H1 (cell line): Measurements from ENCODE around the gene EMX2. TPM values are rescaled to one million over a fixed set of nuclear protein-coding genes. Genes with fewer than 3 reads are reported as not detected.
A peak's percentile ranks its signal among the peaks of the same experiment; 100 is the strongest.

Experiments
- CTCF ChIA-PET: fragments of 300-600 bp; sonication (Branson Sonifier 250); formaldehyde crosslinking; loops from one replicate; lab custom pipeline; 2021; ENCODE audit not compliant: partially characterized antibody; lab: Charles Lee
- POLR2A ChIA-PET: fragments of 300-600 bp; sonication (Branson Sonifier 250); formaldehyde crosslinking; loops from one replicate; lab custom pipeline; 2021; ENCODE audit warnings: inconsistent platforms; ENCODE audit not compliant: partially characterized antibody; lab: Charles Lee
- DNase-seq, 2 experiments: peaks; one replicate each; pipeline versions ENCODE4 v3.0.0 to v3.0.0-alpha.2; 2010 to 2022; ENCODE audit warnings: low spot score in 2 of 2, low read depth in 1 of 2, mixed read lengths in 1 of 2
- FAIRE-seq: peaks from 2 replicates; lab custom pipeline; 2011; peaks lifted over from hg19 to GRCh38; lab: Jason Lieb, UNC
- H2AFZ ChIP-seq: 2 replicates; pipeline ENCODE4 v1.8.1; 2012; ENCODE audit warnings: low read length, inconsistent platforms
- H2AK5ac ChIP-seq: 2 replicates; pipeline ENCODE4 v1.6.1; 2013; ENCODE audit warnings: low read depth, low read length
- H2BK120ac ChIP-seq: replicated peaks from 2 replicates; pipeline ENCODE3; 2013; ENCODE audit warnings: low read depth, low read length, inconsistent platforms
- H2BK12ac ChIP-seq: 2 replicates; pipeline ENCODE4 v1.6.1; 2013; ENCODE audit warnings: low read depth, low read length
- H2BK15ac ChIP-seq: 2 replicates; pipeline ENCODE4 v1.6.1; 2013; ENCODE audit warnings: low read length
- H2BK20ac ChIP-seq: 2 replicates; pipeline ENCODE4 v1.6.1; 2013; ENCODE audit warnings: low read length
- H2BK5ac ChIP-seq: 2 replicates; pipeline ENCODE4 v1.6.1; 2013; ENCODE audit warnings: low read depth, low read length
- H3K14ac ChIP-seq: 2 replicates; pipeline ENCODE4 v1.6.1; 2013; ENCODE audit warnings: inconsistent platforms; ENCODE audit not compliant: insufficient read length
- H3K18ac ChIP-seq: 2 replicates; pipeline ENCODE4 v1.6.1; 2013; ENCODE audit warnings: low read length; ENCODE audit errors: extremely low read depth
- H3K23ac ChIP-seq: 2 replicates; pipeline ENCODE4 v1.6.1; 2013; ENCODE audit warnings: inconsistent platforms; ENCODE audit not compliant: insufficient read length
- H3K23me2 ChIP-seq: 2 replicates; pipeline ENCODE4 v1.6.1; 2013; ENCODE audit warnings: low read depth, low read length
- H3K27ac ChIP-seq: 2 replicates; pipeline ENCODE4 v1.6.1; 2011; ENCODE audit warnings: low read depth, low read length, inconsistent platforms
- H3K27me3 ChIP-seq, 4 experiments: replicated peaks in 1 of 4; 1 replicate in 1 of 4; 2 replicates in 3 of 4; pipeline versions ENCODE4 v1.6.1 to v1.8.1; 2011 to 2013; ENCODE audit warnings: low read length in 3 of 4, mild to moderate bottlenecking in 3 of 4, inconsistent platforms in 2 of 4, mixed read lengths in 2 of 4, moderate library complexity in 1 of 4; ENCODE audit not compliant: control insufficient read depth in 3 of 4, insufficient read depth in 3 of 4; ENCODE audit errors: extremely low read depth in 1 of 4
- H3K36me3 ChIP-seq, 4 experiments: 2 replicates each; pipeline versions ENCODE4 v1.6.1 to v1.8.1; 2011 to 2013; ENCODE audit warnings: mild to moderate bottlenecking in 4 of 4, low read length in 3 of 4, moderate library complexity in 2 of 4, control low read depth in 1 of 4, inconsistent platforms in 1 of 4; ENCODE audit not compliant: insufficient read depth in 4 of 4, control insufficient read depth in 2 of 4
- H3K4ac ChIP-seq: replicated peaks from 2 replicates; pipeline ENCODE3; 2013; ENCODE audit warnings: low read length, low read depth, mixed read lengths, inconsistent platforms; ENCODE audit not compliant: insufficient read length
- H3K4me1 ChIP-seq, 4 experiments: replicated peaks in 1 of 4; 1 replicate in 1 of 4; 2 replicates in 3 of 4; pipeline versions ENCODE4 v1.6.1 to v1.8.1; 2011 to 2013; ENCODE audit warnings: low read length in 3 of 4, inconsistent platforms in 2 of 4, mixed read lengths in 1 of 4; ENCODE audit not compliant: insufficient read depth in 4 of 4, control insufficient read depth in 3 of 4
- H3K4me2 ChIP-seq, 2 experiments: 2 replicates each; pipeline versions ENCODE4 v1.6.1 to v1.8.1; 2011 to 2013; ENCODE audit warnings: low read depth in 2 of 2, low read length in 2 of 2, control low read depth in 1 of 2, inconsistent platforms in 1 of 2, mild to moderate bottlenecking in 1 of 2; ENCODE audit not compliant: insufficient read depth in 1 of 2
- H3K4me3 ChIP-seq, 4 experiments: fragments of 200-600, 300-600 bp in 1 of 4; sonication (generic), shearing (Covaris generic), sonication (Bioruptor Twin) in 1 of 4; 2 replicates each; pipeline versions ENCODE4 v1.5.1 to v1.8.1; 2011 to 2016; ENCODE audit warnings: low read length in 4 of 4, low read depth in 3 of 4, control low read depth in 2 of 4, inconsistent platforms in 2 of 4, mild to moderate bottlenecking in 2 of 4, mixed read lengths in 1 of 4, moderate library complexity in 1 of 4; ENCODE audit not compliant: insufficient read depth in 2 of 4; ENCODE audit errors: extremely low read depth in 1 of 4
- H3K56ac ChIP-seq: replicated peaks from 2 replicates; pipeline ENCODE3; 2013; ENCODE audit warnings: low read depth, mild to moderate bottlenecking, mixed read lengths, low read length, inconsistent platforms; ENCODE audit not compliant: insufficient read length
- H3K79me1 ChIP-seq: 2 replicates; pipeline ENCODE4 v1.6.1; 2013; ENCODE audit warnings: low read depth, low read length, control low read depth
- H3K79me2 ChIP-seq, 2 experiments: 2 replicates each; pipeline versions ENCODE4 v1.6.1 to v1.8.1; 2012 to 2013; ENCODE audit warnings: low read length in 2 of 2, mild to moderate bottlenecking in 2 of 2, inconsistent platforms in 1 of 2; ENCODE audit not compliant: insufficient read depth in 2 of 2, control insufficient read depth in 1 of 2
- H3K9ac ChIP-seq, 4 experiments: replicated peaks in 1 of 4; 1 replicate in 1 of 4; 2 replicates in 3 of 4; pipeline versions ENCODE4 v1.6.1 to v1.8.1; 2011 to 2013; ENCODE audit warnings: low read depth in 3 of 4, low read length in 3 of 4, control low read depth in 2 of 4, mild to moderate bottlenecking in 2 of 4, moderate library complexity in 2 of 4, inconsistent platforms in 1 of 4; ENCODE audit errors: extremely low read depth in 1 of 4
- H3K9me3 ChIP-seq, 2 experiments: 2 replicates each; pipeline versions ENCODE4 v1.6.1 to v1.8.1; 2012 to 2013; ENCODE audit warnings: mild to moderate bottlenecking in 2 of 2, moderate library complexity in 2 of 2, control low read depth in 1 of 2, inconsistent platforms in 1 of 2, low read depth in 1 of 2, low read length in 1 of 2, mixed read lengths in 1 of 2; ENCODE audit not compliant: insufficient read depth in 2 of 2
- H4K20me1 ChIP-seq, 2 experiments: replicated peaks in 1 of 2; 2 replicates each; pipeline versions ENCODE3 to v1.8.1; 2011 to 2013; ENCODE audit warnings: inconsistent platforms in 2 of 2, low read length in 2 of 2, mild to moderate bottlenecking in 1 of 2; ENCODE audit not compliant: insufficient read depth in 2 of 2, control insufficient read depth in 1 of 2
- H4K5ac ChIP-seq: 2 replicates; pipeline ENCODE4 v1.6.1; 2013; ENCODE audit warnings: low read length, low read depth, mixed read lengths, inconsistent platforms; ENCODE audit not compliant: insufficient read length
- H4K8ac ChIP-seq: 2 replicates; pipeline ENCODE4 v1.8.0; 2013; ENCODE audit warnings: mild to moderate bottlenecking, moderate library complexity, low read length, inconsistent platforms; ENCODE audit not compliant: insufficient read depth; ENCODE audit errors: extremely low read depth
- H4K91ac ChIP-seq: replicated peaks from 2 replicates; pipeline ENCODE3; 2013; ENCODE audit warnings: low read length, mixed read lengths, inconsistent platforms; ENCODE audit not compliant: insufficient read length
- CBX8 ChIP-seq: fragments of 300-800, 300-1000 bp; sonication (generic); IDR thresholded peaks from 2 replicates; pipeline ENCODE4 v1.7.1; 2016; ENCODE audit warnings: low read depth, low read length, borderline replicate concordance
- CHD1 ChIP-seq: IDR thresholded peaks from 2 replicates; pipeline ENCODE4 v1.6.1; 2012; ENCODE audit warnings: low read depth, low read length, improper control_type of control experiment
- CTBP2 ChIP-seq: IDR thresholded peaks from 2 replicates; pipeline ENCODE4 v1.7.0; 2011; ENCODE audit warnings: borderline replicate concordance, mild to moderate bottlenecking, moderate library complexity, mixed read lengths, low read length; ENCODE audit not compliant: insufficient read depth, insufficient read length
- EP300 ChIP-seq, 2 experiments: IDR thresholded peaks; 1 replicate in 1 of 2; 2 replicates in 1 of 2; pipeline ENCODE4 v1.6.1; 2011 to 2012; ENCODE audit warnings: low read depth in 2 of 2, low read length in 2 of 2, mild to moderate bottlenecking in 2 of 2, borderline replicate concordance in 1 of 2, inconsistent platforms in 1 of 2, moderate library complexity in 1 of 2
- EZH2 ChIP-seq: fragments of 200-600 bp; sonication (generic); IDR thresholded peaks from 2 replicates; pipeline ENCODE4 v1.7.1; 2012; ENCODE audit warnings: low read depth, mild to moderate bottlenecking, moderate library complexity, low read length, inconsistent platforms; ENCODE audit not compliant: severe bottlenecking
- JUN ChIP-seq: IDR thresholded peaks from 2 replicates; pipeline ENCODE4 v1.6.1; 2011; ENCODE audit warnings: low read depth, mild to moderate bottlenecking, improper control_type of control experiment, low read length
- KDM4A ChIP-seq: IDR thresholded peaks from one replicate; pipeline ENCODE4 v1.7.1; 2012; ENCODE audit warnings: low read depth, mild to moderate bottlenecking, moderate library complexity, low read length, inconsistent platforms; ENCODE audit not compliant: severe bottlenecking
- RNF2 ChIP-seq: fragments of 200-900, 300-1000 bp; sonication (generic); IDR thresholded peaks from 2 replicates; pipeline ENCODE4 v1.7.1; 2016; ENCODE audit warnings: borderline replicate concordance, low read depth, mild to moderate bottlenecking, antibody characterized with exemption, low read length; ENCODE audit not compliant: poor library complexity, severe bottlenecking; ENCODE audit errors: missing control alignments
- TCF12 ChIP-seq: IDR thresholded peaks from 2 replicates; pipeline ENCODE4 v1.6.1; 2011; ENCODE audit warnings: low read depth, mild to moderate bottlenecking, low read length
- WGBS, 2 experiments: shearing (Covaris generic) in 1 of 2; methylation state at CpG; one replicate each; pipeline versions ENCODE4 v1.1.6 to v1.1.7; 2013 to 2015; ENCODE audit warnings: low lambda C conversion rate in 2 of 2, mixed read lengths in 2 of 2, inconsistent platforms in 1 of 2, low coverage in 1 of 2, missing lambda C conversion rate in 1 of 2; ENCODE audit not compliant: insufficient replicate concordance in 2 of 2, insufficient coverage in 1 of 2, insufficient read length in 1 of 2; ENCODE audit errors: extremely low coverage in 1 of 2, missing lambda C conversion rate in 1 of 2; 5-methylcytosine and 5-hydroxymethylcytosine counted together
- polyA plus RNA-seq, 7 experiments: library from polyadenylated mRNA; depleted of rRNA in 3 of 7; stranded (reverse) in 5 of 7; unstranded in 2 of 7; fragments of >200 nt in 5 of 7; fragments of 200-250 nt in 2 of 7; gene quantifications; 1 replicate in 5 of 7; 2 replicates in 1 of 7; 4 replicates in 1 of 7; pipeline versions ENCODE4 v1.2.1 to v1.2.3, GENCODE V29; 2011 to 2013; ENCODE audit warnings: missing spikeins in 2 of 7, mixed read lengths in 2 of 7
- total RNA-seq: library from RNA; stranded (reverse); fragmentation: NEBNext Ultra II Directional; extraction: Animal tissue kit (Norgen Biotek cat#: 25700); gene quantifications from 2 replicates; pipeline ENCODE4 v1.2.1, GENCODE V29; 2021

Gene EMX2
- total and polyA plus RNA-seq, 2 of the 8 experiments (the other 6 are each of a cell fraction or from before 2014, with no cell fraction given) = not detected

- no peak overlapping the region for H3K9ac ChIP-seq
- ChIA-PET CTCF (interaction anchor here (3.5 kb wide), 1 partner anchor 8 kb away, joined by 27 read pairs; no protein-coding TSS in a partner anchor), POLR2A (no interaction called here)
- H2BK15ac ChIP-seq = peak overlapping the region; percentile 31; the same call in 1 of the 2 replicates
- no peak overlapping the region for H4K5ac ChIP-seq
- H2AFZ ChIP-seq = no peak overlapping the region
- no peak overlapping the region for H3K14ac ChIP-seq
- no peak for FAIRE-seq
- no peak overlapping the region for H3K56ac ChIP-seq
- no peaks in the 10 kb centered on the region for H3K79me1 ChIP-seq
- H2BK120ac ChIP-seq = no peak overlapping the region
- H3K4me1 ChIP-seq = peaks cover 0 to 34% (median 20%) of the 10 kb centered on the region in 4 experiments; a peak in 6 of 7 replicates
- peak overlapping the region; percentile 70 to 83 for H3K4me2 ChIP-seq
- peak overlapping the region; percentile 59; the same call in 1 of the 2 replicates for H4K8ac ChIP-seq
- peaks cover 6% of the 10 kb centered on the region; the same call in 1 of the 2 replicates for H3K23me2 ChIP-seq
- H2BK12ac ChIP-seq = peak overlapping the region; percentile 94; the same call in 1 of the 2 replicates
- no peak overlapping the region for H2AK5ac ChIP-seq
- H2BK20ac ChIP-seq = 0 out of 2 replicates have a peak overlapping the region, but pooled peaks have one; percentile 61
- no peak overlapping the region for H3K27ac ChIP-seq
- H3K18ac ChIP-seq = peak overlapping the region; percentile 38
- H3K36me3 ChIP-seq = no peaks in the 10 kb centered on the region; a peak in 1 of 8 replicates
- peaks cover 24 to 44% of the 10 kb centered on the region in 2 experiments for H4K20me1 ChIP-seq
- H3K27me3 ChIP-seq = peaks cover 90 to 99% (median 96%) of the 10 kb centered on the region in 4 experiments
- no peaks in the 10 kb centered on the region for H3K79me2 ChIP-seq
- H3K4ac ChIP-seq = no peak overlapping the region
- 2% methylated on average over 61 of the region's 67 CpGs; no CpG with 5 or more reads in 1 of the 2 experiments for WGBS, 2 experiments
- no peak overlapping the region for H4K91ac ChIP-seq
- no peaks in the 10 kb centered on the region for H3K9me3 ChIP-seq
- DNase-seq = peak in 1 of 2 experiments; percentile 74
- no peak overlapping the region for H3K23ac ChIP-seq
- peak overlapping the region in 3 of 4 experiments; percentile 19 to 62 (median 32); a peak in 7 of 8 replicates for H3K4me3 ChIP-seq
- no peak overlapping the region for H2BK5ac ChIP-seq
- TF ChIP-seq CBX8 = peak; percentile 24; the same call in 1 of the 2 replicates
- no peak for TF ChIP-seq JUN
- peak; percentile 48 for TF ChIP-seq KDM4A
- TF ChIP-seq EZH2 = peak; percentile 97
- TF ChIP-seq EP300 (IDR thresholded peaks at IDR 0.05; ENCODE audit: borderline replicate concordance in 1 of 2, low read depth in 2 of 2, low read length in 2 of 2) = no peak
- TF ChIP-seq CTBP2 = peak; percentile 94
- peak; percentile 87 for TF ChIP-seq RNF2
- TF ChIP-seq TCF12 = 0 out of 2 replicates have a peak, but pooled peaks have one; percentile 6
- TF ChIP-seq CHD1 = no peak
Observed at GRCh38 chr10:117545141-117546019, 2.8 kb downstream of the EMX2 start.
